AG09319 (cell line): Measurements from ENCODE around the gene DHX57.

ENCODE experiments used
- DNase-seq: peaks from one replicate; pipeline ENCODE4 v3.0.0-alpha.2; 2010; ENCODE audit warnings: low read depth; ENCODE audit errors: extremely low read depth
- TF ChIP-seq, protein P1 (sequence below): IDR thresholded peaks from 2 replicates; pipeline ENCODE4 v1.5.1; 2011; ENCODE audit warnings: low read depth, mild to moderate bottlenecking, inconsistent platforms, low read length, moderate library complexity

DHX57 gene

GRCh38 chr2:38751596-38752410 is 123.9 kb downstream of the DHX57 start:
- no peak for DNase-seq
- TF ChIP-seq, protein P1, sequence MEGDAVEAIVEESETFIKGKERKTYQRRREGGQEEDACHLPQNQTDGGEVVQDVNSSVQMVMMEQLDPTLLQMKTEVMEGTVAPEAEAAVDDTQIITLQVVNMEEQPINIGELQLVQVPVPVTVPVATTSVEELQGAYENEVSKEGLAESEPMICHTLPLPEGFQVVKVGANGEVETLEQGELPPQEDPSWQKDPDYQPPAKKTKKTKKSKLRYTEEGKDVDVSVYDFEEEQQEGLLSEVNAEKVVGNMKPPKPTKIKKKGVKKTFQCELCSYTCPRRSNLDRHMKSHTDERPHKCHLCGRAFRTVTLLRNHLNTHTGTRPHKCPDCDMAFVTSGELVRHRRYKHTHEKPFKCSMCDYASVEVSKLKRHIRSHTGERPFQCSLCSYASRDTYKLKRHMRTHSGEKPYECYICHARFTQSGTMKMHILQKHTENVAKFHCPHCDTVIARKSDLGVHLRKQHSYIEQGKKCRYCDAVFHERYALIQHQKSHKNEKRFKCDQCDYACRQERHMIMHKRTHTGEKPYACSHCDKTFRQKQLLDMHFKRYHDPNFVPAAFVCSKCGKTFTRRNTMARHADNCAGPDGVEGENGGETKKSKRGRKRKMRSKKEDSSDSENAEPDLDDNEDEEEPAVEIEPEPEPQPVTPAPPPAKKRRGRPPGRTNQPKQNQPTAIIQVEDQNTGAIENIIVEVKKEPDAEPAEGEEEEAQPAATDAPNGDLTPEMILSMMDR: no peak

- TF ChIP-seq, protein P1: no peak
- peak; percentile 99 for DNase-seq
Measured at GRCh38 chr2:38750891-38751595, 124.7 kb downstream of the DHX57 start, which contains the start of gene SRSF7. Gene SRSF7, minus strand, starts transcription at chr2:38751361. Its CDS starts 105 bp downstream, at chr2:38751256.

GRCh38 chr2:38750011-38750890 is 125.5 kb downstream of the DHX57 start:
- TF ChIP-seq, protein P1: no peak; the same call in 1 of the 2 replicates
- no peak for DNase-seq

GRCh38 chr2:38748943-38749804 is 126.6 kb downstream of the DHX57 start:
- DNase-seq: no peak
- TF ChIP-seq, protein P1: no peak

- TF ChIP-seq, protein P1: no peak
- DNase-seq: no peak
Measured at GRCh38 chr2:38748391-38748790, 127.3 kb downstream of the DHX57 start.

DNA sequence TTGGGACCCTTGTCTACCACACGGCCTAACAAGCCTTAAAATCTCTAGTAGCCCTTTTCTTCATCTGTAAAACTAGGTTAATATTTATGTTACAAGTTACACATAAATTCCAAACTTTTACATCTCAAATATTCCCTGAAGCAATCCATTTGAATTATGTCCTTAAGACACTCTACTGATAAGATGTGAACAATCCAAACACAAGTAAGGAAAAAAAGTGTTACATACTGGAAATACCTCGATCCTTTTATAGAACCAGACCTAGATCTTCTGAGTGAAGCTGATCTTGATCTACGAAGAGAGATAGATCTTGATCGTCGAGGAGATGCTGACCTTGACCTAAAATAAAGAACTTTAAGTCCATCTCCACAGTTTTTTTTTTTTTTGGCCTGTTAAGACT is 127.9 kb downstream of the DHX57 start:
- no peak for DNase-seq
- TF ChIP-seq, protein P1: no peak
